Stimulated activated CD8-positive, alpha-beta memory T cell treated with anti-CD3 and anti-CD28 coated beads, Interleukin-12 subunit alpha, Interleukin-12 subunit beta, amount 100 ng/mL, for 24 hours (primary cell): ENCODE measurements around the gene VWA8.
"Not testable (repeated sequence)": the region's sequence is repeated elsewhere in the genome, so short reads cannot be mapped to it uniquely, and the experiment has no call there.

Source experiments
- DNase-seq: peaks from one replicate; pipeline ENCODE4 v3.0.0-alpha.2; 2020; ENCODE audit errors: extremely low read depth

The VWA8 gene

DNA sequence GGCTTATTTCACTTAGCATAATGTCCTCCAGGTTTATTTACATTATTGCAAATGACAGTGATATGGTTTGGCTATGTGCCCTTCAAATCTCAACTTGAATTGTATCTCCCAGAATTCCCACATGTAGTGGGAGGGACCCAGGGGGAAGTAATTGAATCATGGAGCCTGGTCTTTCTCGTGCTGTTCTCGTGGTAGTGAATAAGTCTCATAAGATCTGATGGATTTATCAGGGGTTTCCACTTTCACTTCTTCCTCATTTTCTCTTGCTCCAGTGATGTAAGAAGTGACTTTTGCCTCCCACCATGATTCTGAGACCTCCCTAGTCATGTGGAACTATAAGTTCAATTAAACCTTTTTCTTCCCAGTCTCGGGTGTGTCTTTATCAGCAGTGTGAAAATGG lies 109.6 kb downstream of the VWA8 start:
- no peak for DNase-seq

DNA sequence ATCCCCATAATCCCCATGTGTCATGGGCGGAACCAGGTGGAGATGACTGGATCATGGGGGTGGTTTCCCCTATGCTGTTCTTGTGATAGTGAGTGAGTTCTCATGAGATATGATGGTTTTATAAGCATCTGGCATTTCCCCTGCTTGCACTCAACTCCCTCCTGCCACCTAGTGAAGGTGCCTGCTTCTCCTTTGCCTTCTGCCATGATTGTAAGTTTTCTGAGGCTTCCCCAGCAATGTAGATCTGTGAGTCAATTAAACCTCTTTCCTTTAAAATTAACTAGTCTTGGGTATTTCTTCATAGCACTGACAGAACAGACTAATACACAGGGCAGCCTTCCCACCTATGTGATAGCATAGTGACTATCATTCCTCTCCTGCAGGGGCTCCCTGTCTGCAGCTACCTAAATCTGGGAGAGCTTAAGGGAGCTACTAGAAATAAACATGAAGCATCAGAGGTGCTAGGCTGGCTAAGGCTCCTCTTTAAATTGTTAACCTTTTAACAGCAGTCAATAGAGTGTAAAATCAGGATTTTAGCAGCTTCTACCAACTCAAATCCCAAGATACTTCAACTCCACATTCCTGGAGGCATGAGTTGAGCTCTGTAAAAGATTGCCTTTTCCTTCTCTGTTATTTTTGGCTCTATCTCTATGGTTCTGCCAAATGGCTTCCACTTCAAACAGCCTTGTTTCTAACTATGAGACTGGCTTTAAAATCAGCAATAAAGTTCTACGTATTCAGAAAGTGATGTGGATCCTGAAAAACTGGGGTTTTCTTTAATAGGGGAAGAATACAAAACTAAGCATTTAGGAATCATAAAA lies 112.3 kb downstream of the VWA8 start:
- no peak for DNase-seq

DNA sequence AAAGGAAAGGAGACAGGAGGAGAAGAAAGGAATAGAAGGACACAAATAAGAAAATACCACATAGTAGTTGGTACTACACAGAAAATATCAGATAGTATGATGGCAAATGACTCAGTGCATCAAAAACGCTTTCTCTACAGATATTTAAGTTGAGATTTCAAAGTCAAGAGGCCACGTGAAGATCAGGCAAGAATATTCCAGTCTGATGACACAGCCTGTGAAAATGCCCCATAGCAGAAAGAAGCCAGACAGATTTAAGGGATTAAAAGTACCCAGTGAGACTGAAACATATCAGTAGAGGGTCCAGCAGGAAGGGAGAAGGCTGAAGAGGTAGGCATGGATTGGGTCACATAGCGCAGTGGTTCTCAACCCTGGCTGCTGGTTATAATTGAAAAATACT lies 113.7 kb downstream of the VWA8 start:
- DNase-seq = no peak

DNA sequence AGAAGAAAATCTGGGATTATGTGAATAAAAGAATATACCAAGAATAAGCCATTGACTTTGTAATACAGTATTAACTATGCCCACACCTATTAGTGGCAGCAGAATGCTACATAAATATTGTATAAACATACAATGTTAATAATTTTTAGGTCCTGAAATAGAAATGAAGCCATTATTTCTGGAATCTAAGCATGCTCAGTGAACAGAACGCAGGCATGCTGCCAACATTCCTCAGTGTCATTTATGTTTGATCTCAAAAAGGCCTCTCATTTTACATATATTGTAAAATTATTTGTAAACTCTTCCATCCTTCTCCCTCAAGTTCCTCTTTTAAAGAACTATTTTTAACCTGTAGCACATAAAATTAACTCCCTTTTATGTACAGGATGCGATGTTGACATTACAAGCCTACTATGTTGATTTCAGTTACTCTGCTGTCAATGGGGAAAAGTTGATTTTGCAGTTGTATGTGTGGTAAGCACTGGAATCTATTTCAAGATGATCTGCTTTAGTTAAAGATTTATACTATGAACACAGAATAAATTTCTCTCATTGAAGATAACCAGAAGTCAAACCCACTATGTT lies 118.8 kb downstream of the VWA8 start:
- DNase-seq = no peak

DNA sequence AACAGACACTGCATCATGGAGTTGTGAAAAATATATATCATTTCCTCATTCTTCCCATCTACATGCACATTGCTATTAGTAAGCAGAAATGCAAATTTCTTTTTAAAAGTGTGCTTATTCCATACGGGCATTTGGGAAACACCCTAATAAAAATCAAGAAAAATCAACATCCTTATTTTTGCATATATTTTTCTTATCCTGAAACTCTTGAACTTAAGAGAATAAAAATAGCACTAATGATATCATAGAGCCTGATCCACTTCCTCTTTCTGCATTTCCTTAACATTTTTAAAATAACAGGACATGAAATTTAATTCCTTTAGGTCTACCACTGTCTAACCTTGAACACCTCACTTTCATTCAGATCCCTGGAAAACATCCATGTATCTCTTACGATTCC lies 123.3 kb downstream of the VWA8 start:
- no peak for DNase-seq

DNA sequence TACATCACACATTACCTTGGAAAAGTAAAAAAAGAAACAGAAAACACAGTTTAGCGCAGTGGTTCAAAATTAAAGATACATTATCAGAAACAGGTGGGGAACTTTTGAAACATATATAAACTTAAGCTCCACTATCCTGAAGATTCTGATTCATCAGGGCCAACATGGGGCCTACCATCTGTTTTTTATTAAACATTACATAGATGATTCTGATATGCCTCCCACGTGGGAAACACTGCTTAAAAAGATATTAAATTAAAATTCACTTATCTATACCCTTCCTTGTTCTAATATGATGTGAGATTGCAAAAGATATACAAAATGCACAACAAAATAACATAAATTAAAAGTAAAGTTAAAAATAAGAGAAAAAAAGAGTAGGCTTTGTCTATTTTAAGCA lies 125.0 kb downstream of the VWA8 start:
- DNase-seq = no peak

DNA sequence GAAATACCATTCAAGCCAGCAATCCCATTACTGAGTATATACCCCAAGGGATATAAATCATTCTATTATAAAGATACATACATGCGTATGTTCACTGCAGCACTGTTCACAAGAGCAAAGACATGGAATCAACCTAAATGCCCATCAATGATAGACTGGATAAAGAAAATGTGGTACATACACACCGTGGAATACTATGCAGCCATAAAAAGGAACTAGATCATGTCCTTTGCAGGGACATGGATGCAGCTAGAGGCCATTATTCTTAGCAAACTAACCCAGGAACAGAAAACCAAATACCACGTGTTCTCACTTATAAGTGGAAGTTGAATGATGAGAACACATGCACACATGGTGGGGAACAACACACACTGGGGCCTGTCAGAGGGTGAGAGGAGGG lies 126.2 kb downstream of the VWA8 start:
- DNase-seq = not testable (repeated sequence)

DNA sequence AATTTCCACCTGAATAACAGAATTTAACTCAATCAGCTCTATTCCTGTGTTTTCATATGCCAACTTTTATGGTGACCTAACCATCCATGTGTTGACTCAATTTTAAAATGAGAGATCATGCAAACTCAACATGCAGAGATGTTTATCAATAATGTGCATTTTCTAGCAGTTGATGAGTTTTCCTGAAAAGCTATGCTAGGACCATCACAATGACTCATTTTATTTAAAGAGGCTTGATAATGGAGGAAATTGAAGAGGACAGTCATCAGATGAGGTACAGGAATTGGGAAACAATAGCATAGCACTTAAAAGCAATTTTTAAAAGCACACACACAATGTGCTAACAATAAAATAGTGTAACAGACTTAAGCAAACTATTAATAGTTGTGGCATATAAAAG lies 127.1 kb downstream of the VWA8 start:
- no peak for DNase-seq

DNA sequence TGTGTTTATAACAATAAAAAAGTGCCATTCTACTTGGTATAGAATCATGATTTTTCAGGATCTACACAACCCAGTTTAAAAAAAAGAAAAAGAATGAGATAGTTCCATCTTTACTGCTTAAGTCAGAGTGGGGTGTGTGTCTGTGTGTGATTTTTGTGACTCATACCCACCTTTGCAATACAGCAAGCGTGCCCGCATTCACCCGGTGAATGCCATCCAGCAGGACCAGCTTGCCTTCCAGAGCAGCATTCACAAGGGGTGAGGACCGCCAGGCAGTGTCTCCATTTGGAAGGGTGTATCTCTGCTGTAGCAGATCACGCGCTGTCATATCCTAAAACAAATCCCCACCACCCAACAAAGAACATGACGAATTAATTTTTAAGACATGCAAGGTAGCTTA lies 127.7 kb downstream of the VWA8 start:
- no peak for DNase-seq

DNA sequence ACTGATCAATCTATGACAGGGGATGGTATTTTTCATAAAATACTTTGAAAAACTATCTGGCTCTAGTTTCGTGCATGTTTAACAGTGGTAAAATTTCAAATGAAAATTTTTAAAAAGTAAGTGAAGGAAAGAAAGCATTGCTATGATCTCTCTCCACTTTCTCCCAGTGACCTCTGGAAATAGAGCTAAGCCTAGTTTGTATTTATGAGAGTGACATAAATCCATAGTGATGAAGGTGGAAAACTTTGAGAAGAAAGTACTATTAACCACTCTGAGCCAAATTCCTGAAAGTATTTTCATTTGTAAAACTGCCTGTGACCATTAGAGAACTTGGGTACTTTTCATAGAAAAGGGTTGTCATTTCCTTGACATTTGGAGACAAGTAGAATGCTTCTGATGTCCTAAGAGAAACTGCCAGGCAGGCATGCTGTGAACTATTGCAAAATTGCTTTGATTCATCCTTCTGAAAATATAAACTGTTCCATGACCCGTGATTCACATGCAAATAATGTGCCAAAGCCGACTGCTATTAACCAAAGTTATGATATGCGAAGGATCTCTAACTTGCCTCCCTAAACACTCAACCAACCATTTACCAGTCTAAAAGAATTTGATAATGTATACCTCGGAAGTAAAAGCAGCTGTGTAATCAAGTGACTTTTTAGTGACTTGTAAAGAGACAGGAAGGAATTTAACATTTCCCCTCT lies 133.2 kb downstream of the VWA8 start:
- no peak for DNase-seq

DNA sequence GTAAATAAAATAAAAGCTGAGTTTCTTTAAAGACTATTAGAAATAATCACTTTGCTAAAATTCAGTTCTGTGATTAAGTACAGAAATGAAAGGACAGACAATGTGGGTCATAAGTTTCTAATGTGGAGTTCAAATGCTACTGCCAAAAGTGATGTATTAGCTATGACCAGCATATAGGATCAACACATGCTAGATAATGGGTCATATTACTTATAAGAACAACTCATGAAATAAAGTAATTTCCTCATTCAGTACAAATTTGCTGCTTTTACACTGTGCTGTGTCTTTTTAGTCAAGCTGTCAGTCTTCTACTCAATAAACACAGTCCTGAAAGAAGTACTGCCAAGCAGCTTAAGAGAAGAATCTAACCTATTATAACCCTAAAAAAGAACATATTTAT lies 135.2 kb downstream of the VWA8 start:
- DNase-seq = no peak

DNA sequence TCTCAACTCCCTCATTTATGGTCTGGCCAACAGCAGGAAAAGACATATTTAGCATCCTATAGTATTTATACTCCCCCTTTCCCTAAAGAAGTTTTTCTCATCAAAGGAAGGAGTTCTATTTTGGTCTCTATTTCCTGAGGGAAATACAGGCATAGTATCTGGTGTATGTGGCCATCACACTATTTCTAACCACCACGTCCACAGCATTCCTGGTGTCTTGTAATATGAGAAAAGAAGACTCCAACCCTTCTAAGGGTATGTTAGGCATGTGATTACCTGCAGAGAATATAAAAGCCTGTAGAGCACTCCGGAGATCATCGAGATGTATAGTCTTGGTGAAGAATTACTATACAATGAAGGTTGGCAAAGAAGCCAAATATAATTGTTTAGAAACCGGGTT lies 137.4 kb downstream of the VWA8 start:
- DNase-seq = no peak

DNA sequence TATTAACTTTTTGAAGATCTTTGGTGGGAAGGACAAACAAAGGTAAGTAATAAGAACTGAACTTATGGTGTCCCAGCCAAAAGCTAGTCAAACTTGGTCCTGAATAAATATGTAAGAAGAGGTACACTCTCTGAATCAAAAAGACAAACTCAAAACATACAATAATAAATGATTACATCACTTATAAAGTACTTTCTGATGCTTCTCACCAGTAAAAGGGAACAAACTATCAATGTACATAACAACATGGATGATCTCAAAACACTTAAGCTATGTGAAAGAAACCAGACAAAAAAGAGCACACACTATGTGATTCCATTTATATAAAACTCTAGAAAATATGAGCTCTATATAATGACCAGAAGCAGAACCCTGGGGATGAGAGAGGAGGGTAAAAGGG lies 138.3 kb downstream of the VWA8 start:
- no peak for DNase-seq

DNA sequence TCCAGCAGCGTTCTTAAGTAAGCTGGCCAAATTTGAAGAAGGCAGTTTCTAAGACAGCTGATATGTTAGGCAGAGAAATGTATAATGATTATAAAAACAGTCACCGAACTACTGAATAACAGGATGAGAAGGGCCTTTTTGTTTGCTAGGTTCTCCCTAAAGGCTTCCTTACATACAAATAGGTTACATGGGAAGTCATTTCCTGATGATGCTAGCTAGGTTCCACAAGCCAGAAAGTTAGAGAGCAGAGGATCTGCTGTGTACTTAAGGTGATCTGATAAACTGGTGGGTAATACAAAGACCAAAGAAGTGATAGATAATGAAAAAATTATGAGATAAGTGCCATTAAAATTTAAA lies 139.7 kb downstream of the VWA8 start:
- DNase-seq = no peak

DNA sequence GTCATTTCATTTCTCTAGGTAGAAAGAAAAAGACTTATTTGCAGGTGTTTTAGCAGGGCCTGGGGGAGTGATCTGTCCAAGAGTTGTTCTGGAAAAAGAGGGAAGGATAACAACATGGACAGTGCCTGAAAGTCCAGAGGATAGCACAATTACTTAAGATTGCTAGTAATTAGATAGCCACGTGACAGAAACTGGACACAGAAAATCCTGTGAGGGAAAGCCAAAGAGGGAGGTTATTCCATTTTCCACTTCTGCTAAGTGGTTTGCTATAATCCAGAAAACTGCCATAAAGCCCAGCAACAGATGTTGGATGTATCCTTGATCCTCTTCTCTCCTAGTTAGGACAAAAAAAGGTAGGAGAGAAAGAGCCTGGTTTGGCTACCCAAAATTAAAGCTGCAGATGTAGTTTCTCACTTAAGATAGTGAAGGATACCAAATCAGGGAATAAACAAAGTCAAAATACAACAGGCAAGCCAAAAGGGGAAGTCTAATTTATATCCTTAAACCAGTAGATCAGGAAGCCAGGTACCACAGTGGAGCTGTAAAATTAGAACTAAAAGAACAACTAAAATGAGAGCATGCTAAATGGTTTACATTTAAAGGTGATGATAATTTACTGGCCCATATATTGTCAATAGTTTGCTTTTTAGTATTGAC lies 140.2 kb downstream of the VWA8 start:
- no peak for DNase-seq

DNA sequence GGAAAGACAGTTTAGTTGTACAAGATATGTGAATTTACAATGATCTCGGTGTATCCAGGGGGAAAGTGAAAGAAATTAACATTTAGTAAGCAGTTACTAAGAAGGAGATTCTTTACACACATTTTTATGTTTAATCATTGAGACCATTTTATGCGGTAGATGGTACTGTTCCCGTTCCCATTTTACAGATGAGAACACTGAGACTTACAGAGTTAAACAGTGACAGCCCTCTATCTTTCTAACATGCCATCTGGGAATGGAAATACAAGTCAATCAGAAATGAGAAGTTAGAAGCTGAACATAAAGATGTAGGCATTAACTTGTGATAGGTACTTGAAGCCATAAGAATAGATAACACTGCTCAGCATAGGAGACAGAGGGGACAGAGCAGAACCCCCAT lies 144.9 kb downstream of the VWA8 start:
- no peak for DNase-seq

DNA sequence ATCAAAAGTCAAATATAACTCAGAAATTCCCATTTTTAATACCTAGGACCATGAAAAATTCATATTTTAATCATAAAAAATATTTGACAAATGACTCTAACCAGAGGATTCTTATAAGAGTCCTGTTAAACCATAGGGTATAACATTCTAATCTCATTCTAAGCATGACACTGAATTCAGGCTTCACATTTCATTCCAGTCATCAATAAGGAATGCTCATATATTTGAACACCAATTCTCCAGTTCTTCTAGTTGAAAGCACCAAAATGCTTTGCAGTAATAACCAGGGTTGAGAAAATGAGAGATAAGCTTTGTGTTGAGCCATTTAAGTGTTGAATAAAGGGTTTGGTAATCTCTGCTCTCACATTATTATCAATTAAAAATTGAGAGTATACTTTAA lies 147.5 kb downstream of the VWA8 start:
- DNase-seq = no peak

DNA sequence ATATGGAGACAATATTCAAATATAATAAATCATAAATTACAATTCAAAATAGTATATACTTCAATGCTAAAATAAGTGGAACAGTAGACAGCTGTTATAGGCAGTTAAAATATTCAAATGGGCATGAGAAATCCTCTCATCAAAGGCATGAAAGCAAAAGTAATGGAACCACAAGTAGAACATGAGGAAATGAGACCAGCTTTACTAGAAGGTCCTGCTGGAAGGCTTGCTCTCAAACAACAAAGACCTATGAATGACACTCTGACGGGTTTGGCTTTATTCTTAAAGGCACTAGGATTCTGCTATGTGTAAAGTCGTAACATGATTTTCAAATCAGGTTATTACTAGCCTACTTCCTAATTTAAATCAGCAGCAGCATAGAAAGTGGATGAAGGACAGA lies 148.1 kb downstream of the VWA8 start:
- DNase-seq = no peak

DNA sequence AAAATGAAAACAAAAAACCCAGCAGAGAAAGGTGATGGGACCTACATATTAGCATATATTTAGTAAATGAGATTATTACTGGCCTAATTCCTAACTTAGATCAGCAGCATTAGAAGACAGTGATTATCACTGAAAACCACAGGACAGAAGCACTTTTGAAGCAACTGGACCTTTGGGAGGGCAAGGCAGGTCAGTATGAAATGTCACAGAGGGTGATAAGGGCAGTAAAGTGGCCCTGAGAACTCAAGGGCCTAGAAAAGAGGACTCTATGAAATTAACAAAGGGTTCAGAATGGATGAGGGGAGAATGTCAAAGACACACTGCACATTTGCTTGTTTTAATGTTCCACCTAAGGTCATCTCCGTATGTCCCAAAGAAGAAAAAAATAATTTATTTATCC lies 148.7 kb downstream of the VWA8 start:
- no peak for DNase-seq

DNA sequence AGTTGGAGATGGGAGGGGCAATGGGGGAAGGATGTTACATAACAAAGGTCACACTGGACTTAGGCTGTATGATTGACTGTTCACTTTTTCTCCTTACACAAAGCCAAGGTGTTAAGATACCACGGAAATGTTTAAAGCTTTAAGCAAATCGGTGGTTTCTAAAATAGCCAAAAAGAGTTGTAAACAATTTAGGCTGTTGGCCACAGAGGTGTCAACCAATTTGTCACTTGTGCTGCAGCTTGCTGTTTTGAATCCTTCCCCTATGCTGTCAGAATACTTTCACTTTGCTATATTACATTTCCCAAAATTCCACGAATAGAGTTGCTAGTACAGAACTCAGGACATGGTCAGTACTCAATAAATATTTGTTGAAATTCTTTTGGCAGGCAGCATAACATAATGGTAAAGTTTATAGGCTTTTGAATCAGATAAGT lies 149.3 kb downstream of the VWA8 start:
- DNase-seq = no peak

DNA sequence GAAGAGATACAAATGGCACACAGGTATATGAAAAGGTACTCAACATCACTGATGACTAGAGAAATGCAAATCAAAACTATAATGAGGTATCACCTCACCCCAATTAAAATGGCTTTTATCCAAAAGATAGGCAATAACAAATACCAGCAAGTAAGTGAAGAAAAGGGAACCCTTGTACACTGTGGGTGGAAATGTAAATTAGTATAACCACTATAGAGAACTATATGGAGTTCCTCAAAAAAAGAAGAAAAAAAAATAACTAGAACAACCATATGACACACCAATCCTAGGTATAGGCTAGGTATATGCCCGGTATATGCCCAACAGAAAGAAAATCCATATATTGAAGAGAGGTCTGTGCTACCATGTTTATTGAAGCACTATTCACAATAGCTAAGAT lies 150.9 kb downstream of the VWA8 start:
- DNase-seq = no peak

DNA sequence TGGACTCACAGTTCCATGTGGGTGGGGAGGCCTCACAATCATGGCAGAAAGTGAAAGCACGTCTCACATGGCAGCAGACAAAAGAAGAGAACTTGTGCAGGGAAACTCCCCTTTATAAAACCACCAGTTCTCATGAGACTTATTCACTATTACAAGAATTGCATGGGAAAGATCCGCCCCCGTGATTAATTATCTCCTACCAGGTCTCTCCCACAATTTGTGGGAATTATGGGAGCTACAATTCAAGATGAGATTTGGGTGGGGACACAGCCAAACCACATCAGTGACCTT lies 157.5 kb downstream of the VWA8 start:
- DNase-seq = not testable (repeated sequence)
